GM19397 (cell line): ENCODE data around the gene MOV10L1.
"Not testable (repeated sequence)": the region's sequence is repeated elsewhere in the genome, so short reads cannot be mapped to it uniquely, and the experiment has no call there.

ENCODE experiments used
- ATAC-seq: cut with Tn5 transposase; IDR thresholded peaks from one replicate; pipeline ENCODE4 v1.9.1; 2021; ENCODE audit warnings: mild to moderate bottlenecking, moderate library complexity; ENCODE audit not compliant: unreplicated experiment

Gene MOV10L1

DNA sequence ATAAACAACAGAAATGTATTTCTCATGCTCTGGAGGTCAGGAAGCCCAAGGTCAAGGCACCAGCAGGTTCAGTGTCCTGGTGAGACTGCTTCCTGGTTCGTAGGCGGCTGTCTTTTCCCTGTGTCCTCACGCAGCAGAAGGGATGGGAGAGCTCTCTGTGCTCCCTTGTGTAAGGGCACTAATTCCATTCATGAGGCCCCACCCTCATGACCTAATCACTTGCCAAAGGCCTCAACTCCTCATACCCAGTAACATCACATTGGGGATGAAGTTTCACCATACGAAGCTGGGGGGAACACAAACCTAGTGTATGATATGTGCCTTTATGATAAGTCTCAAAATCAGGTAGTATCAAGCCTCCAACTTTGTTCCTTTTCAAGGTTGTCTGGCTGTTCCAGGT, 42.1 kb downstream of the MOV10L1 start:
- no peak for ATAC-seq

DNA sequence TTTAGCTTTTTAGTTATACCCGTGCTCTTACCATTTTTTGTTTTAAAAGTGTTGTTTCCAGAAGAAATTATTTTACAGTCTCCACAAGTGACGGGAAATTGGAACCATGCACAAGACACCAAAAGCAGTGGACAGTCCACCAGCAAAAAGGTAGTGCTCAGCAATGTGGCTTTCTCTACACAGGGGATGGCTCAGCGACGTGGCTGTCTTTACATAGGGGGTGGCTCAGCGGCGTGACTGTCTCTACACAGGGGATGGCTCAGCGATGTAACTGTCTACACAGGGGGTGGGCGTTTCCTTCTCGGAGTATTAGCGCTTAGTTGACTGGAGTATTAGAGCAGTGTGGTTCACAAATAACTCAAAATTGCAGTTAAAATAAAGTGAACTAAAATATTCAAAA, 44.7 kb downstream of the MOV10L1 start:
- no peak for ATAC-seq

DNA sequence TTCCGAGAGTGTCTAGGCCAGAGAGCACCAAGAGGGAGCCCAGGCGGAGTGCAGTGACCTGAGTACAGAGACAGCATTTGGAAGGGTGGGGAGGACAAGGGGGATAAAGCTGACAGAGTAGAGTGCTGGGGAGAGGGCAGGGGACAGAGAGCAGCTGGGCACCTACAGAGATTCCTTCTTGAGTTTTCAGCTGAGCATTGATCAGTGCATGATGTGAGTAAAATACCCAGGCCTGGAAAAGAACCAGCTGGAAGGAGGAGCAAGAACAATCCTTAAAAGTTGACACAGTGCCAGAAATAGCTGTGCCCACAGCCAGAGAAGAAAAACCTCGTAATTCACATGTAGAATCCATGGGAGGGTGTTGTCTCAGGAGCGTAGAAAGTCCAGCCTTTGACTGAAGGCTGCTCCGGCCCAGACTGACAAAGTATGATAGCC, 46.8 kb downstream of the MOV10L1 start:
- ATAC-seq, result no peak

DNA sequence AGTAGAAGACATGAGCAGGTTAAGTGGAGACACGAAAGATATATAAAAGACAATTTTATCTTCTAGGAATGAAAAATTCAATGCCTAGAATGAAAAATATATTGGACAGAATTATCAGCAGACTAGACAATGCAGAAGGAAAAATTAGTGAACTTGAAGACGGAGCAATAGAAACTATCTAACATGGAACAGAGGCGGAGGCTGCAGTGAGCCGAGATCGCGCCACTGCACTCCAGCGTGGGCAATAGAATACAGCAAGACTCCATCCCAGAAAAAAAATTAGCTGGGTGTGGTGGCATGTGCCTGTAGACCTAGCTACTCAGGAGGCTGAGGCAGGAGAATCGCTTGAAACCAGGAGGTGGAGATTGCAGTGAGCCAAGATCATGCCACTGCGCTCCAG, 47.5 kb downstream of the MOV10L1 start:
- ATAC-seq, result not testable (repeated sequence)

DNA sequence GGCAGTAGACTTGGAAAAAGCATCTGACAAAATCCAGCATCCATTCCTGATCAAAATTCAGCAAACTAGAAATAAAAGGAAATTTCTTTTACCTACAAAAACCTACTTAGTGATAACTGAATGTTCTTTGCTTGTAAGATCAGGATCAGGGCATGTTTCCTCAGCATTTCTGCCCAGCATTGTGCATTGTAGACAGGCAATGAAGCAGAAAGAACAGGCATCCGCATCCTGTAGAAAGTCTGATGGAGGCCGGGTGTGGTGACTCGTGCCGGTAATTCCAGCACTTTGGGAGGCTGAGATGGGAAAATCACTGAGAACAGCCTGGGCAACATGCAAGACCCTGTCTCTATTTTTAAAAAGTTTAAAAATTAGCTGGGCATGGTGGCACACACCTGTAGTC, 48.2 kb downstream of the MOV10L1 start:
- no peak for ATAC-seq

GRCh38 chr22:50138988-50139387, 49.2 kb downstream of the MOV10L1 start:
- no peak for ATAC-seq

DNA sequence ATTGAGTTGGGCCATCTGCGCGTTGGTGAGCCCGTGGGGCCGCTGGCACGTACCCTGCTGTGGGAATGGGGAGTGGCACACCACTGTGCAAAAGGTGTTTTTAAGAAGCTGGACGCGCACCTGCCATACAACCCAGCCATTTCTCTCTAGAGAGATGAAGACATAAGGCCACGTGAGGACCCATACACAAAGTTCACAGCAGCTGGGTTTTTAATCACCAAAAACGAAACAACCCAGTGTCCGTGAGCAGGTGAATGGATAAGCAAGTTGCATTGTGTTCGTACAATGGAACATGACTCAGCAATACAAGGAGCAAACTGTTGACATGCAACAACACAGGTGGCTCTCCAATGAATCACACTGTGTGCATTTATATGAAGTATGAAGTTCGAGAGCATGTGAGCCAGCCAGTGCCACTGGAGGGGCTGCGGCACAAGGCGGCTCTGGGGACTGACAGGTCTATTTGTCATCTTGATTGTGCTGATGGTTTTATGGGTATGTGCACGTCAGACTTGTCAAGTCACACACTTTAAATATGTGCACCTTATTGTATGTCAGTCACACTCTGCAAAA, 50.1 kb downstream of the MOV10L1 start:
- no peak for ATAC-seq

GRCh38 chr22:50140615-50141014, 50.8 kb downstream of the MOV10L1 start:
- ATAC-seq, result no peak

DNA sequence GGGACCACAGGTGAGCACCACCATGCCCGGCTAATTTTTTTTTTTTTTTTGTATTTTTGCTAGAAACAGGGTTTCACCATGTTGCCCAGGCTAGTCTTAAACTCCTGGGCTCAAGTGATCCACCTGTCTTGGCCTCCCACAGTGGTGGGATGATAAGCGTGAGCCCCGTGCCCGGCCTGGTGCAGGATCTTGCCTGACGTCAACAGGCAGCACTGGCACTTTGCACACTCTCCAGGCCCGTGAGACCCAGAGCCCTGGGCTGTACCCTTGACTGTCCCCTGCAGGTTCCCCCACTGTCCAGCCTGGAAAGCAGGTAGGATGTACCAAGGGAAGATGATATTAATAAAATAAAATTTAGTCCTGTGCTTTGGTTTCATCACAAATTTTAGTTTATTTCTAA, 51.7 kb downstream of the MOV10L1 start:
- ATAC-seq, result no peak

- no peak for ATAC-seq
Measured at GRCh38 chr22:50141891-50142363, 52.1 kb downstream of the MOV10L1 start.

- ATAC-seq, result no peak
Measured at GRCh38 chr22:50143096-50143495, 53.3 kb downstream of the MOV10L1 start.

DNA sequence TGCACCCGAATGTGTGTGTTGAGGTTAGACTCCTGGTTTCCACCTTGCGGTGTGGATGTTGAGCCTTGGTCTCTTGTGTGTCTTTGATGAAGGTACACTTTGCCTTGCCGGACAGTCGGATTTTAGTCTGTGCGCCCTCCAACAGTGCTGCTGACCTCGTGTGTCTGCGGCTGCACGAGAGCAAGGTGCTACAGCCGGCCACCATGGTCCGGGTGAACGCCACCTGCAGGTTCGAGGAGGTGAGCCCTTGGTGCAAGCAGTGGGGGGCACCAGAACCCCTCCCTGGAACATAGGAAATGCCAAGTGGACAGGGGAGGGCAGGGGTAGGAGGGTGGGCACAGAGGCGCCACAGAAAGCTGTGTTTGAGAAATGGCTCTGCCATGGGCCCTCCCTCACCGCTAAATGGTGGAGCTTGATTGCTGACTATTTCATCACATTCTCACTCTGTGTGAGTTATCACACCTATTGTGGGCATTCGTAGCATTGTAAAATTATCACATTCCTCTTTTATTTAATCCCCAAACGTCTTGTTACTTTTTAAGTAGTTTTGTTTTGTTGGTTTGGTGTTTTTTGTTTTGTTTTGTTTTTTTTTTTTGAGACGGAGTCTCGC, 54.3 kb downstream of the MOV10L1 start:
- no peak for ATAC-seq

GRCh38 chr22:50145721-50146438, 56.1 kb downstream of the MOV10L1 start:
- ATAC-seq, result no peak

DNA sequence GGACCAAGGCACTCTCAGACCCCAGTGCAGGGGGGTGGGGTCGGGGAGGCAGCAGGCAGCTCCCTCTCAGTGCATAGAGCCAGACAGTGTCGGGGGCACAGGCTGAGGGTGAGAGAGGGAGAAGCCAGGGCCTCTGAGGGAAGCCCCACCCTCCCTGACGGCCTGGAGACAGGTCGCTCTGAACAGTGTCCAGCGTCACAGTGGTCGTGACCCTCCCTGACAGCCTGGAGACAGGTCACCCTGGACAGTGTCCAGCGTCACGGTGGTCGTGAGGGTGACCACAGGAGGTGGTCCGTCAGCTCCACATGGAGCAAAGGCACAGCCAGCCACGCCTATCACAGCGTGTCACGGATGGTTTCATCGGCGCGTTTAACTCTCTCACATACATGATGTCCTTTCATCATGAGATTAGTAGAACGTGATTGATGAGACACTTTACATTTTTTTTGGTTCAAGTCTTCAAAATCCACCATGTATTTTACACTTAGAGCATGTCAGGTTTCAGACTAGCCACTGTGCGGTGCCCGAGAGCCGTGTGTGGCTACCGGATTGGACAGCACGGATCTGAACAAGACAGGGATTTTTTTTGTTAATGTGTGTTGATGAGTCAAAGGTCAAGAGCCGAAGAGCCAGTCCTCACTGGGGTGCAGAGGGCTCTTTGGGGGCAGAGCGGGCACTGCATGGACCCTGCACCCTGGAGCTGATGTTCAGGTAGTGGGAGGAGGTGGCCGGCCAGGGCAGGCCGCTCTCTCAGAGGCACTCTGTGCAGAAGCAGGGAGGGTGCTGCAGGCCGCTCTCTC, 56.8 kb downstream of the MOV10L1 start:
- no peak for ATAC-seq

DNA sequence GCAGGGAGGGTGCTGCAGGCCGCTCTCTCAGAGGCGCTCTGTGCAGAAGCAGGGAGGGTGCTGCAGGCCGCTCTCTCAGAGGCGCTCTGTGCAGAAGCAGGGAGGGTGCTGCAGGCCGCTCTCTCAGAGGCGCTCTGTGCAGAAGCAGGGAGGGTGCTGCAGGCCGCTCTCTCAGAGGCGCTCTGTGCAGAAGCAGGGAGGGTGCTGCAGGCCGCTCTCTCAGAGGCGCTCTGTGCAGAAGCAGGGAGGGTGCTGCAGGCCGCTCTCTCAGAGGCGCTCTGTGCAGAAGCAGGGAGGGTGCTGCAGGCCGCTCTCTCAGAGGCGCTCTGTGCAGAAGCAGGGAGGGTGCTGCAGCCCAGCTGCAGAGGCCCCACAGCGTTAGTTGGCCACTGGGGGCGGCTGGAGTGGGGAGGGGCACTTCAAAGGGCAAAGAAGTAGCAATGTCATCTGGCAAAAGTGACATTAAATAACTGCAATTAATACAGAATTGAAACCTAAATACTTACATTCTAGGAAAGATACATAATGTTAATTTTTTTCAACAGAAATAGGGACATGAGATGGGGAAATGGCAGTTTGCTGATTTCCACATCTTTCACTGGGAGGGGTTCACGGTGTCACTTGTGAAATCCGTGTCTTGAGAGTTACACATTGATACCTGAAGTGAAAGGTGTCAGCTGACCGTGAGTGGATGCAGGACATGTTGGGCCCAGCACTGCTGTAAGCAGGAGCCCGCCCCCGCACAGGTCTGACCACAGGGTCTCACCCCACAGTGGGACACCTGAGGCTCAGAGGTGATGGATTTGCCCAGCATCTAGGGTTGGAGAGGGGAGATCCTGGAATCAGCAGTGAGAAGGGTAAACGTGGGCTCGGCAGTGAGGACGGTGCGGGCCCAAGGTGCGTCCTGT, 57.7 kb downstream of the MOV10L1 start:
- not testable (repeated sequence) for ATAC-seq

DNA sequence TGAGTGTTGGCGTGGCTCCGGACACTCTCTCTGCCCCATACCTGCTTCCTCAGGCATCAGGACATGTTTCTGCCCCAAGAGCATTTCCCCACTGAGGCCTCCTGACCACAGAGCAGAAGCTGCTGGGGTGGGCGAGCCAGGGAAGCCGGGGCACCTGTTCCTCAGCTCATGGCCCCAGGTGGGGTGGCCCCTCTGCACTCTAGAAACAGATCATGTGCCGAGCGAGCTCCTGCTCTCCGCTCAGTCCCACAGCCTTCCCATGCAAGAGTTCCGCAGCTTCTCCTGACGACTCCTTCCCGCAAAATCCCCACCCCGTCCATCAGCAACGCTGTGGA, 58.3 kb downstream of the MOV10L1 start:
- no peak for ATAC-seq

- ATAC-seq, result no peak
Measured at GRCh38 chr22:50148991-50149721, 59.4 kb downstream of the MOV10L1 start.

- no peak for ATAC-seq
Measured at GRCh38 chr22:50150161-50151129, 60.6 kb downstream of the MOV10L1 start.
